HepG2 (cell line): ENCODE results near the gene GNG13.

ENCODE experiments used
- CTCF ChIP-seq: sonication (generic); formaldehyde crosslinking; IDR thresholded peaks from 2 replicates; pipeline ENCODE4 v1.5.0; 2020; ENCODE audit warnings: mild to moderate bottlenecking, missing genetic modification reagents, moderate library complexity
- HDAC6 ChIP-seq: fragments of 200-600 bp; sonication (generic); IDR thresholded peaks from 2 replicates; pipeline ENCODE4 v1.7.0; 2017; ENCODE audit warnings: mild to moderate bottlenecking, antibody characterized with exemption, low read length, low read depth
- MTA1 ChIP-seq: sonication (generic); formaldehyde crosslinking; IDR thresholded peaks from 2 replicates; pipeline ENCODE4 v1.4.0; 2020; ENCODE audit warnings: missing genetic modification reagents, mild to moderate bottlenecking, borderline replicate concordance
- POLR2A ChIP-seq, 2 experiments: IDR thresholded peaks; 2 replicates each; pipeline ENCODE4 v1.6.1; 2011; ENCODE audit warnings: low read depth in 2 of 2, low read length in 2 of 2, mild to moderate bottlenecking in 1 of 2, moderate library complexity in 1 of 2; ENCODE audit not compliant: insufficient read depth in 1 of 2
- RAD21 ChIP-seq: fragments of 450-650 bp; formaldehyde crosslinking; IDR thresholded peaks from 2 replicates; pipeline ENCODE4 v1.5.0; 2020; ENCODE audit warnings: mild to moderate bottlenecking
- ZNF878 ChIP-seq: sonication (generic); formaldehyde crosslinking; IDR thresholded peaks from 2 replicates; pipeline ENCODE4 v1.8.1; 2023; ENCODE audit warnings: mild to moderate bottlenecking, missing genetic modification reagents, moderate library complexity
- TF ChIP-seq, protein P1 (sequence below): sonication (generic); formaldehyde crosslinking; IDR thresholded peaks from 2 replicates; pipeline ENCODE4 v1.4.0; 2020; ENCODE audit warnings: missing genetic modification reagents

DNA sequence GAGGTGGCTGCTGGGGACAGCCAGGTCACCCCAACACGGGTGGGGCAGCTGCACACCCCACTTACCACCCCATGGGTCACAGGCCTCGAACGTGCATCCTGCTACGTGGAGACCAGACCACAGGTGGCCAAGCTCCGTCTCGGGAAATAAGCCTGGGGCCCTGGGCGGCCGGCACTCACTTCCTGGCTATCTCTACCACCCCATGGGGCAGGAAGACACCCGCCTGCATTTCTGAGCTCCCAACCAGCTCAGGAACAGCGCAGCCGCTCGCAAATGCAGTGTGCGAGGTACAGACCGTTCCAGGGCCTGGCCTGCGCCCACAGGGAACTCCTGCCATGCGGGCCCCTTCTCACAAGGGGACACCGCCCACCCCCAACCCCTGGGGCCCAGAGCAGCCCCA, 4.9 kb upstream of the GNG13 start:
- no peak for TF ChIP-seq MTA1 (CRISPR knock-in tag)
- no peak for TF ChIP-seq HDAC6
- no peak for TF ChIP-seq RAD21 (CRISPR knock-in tag)
- TF ChIP-seq, protein P1, sequence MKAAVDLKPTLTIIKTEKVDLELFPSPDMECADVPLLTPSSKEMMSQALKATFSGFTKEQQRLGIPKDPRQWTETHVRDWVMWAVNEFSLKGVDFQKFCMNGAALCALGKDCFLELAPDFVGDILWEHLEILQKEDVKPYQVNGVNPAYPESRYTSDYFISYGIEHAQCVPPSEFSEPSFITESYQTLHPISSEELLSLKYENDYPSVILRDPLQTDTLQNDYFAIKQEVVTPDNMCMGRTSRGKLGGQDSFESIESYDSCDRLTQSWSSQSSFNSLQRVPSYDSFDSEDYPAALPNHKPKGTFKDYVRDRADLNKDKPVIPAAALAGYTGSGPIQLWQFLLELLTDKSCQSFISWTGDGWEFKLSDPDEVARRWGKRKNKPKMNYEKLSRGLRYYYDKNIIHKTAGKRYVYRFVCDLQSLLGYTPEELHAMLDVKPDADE (CRISPR knock-in tag), result no peak
- TF ChIP-seq POLR2A (IDR thresholded peaks at IDR 0.05; ENCODE audit: insufficient read depth in 1 of 2, low read depth in 2 of 2, low read length in 2 of 2), result no peak
- TF ChIP-seq ZNF878, result no peak
- no peak for TF ChIP-seq CTCF (CRISPR knock-in tag)
